Stimulated activated CD4-positive, alpha-beta T cell treated with anti-CD3 and anti-CD28 coated beads, TNF-alpha, amount 100 ng/mL, for 24 hours (primary cell): ENCODE data around the gene ZNF48.
"Not testable (repeated sequence)": the region's sequence is repeated elsewhere in the genome, so short reads cannot be mapped to it uniquely, and the experiment has no call there.

Experiments used
- DNase-seq, 3 experiments: peaks; one replicate each; pipeline ENCODE4 v3.0.0-alpha.2; 2020; ENCODE audit warnings: low read depth in 3 of 3

The ZNF48 gene

DNA sequence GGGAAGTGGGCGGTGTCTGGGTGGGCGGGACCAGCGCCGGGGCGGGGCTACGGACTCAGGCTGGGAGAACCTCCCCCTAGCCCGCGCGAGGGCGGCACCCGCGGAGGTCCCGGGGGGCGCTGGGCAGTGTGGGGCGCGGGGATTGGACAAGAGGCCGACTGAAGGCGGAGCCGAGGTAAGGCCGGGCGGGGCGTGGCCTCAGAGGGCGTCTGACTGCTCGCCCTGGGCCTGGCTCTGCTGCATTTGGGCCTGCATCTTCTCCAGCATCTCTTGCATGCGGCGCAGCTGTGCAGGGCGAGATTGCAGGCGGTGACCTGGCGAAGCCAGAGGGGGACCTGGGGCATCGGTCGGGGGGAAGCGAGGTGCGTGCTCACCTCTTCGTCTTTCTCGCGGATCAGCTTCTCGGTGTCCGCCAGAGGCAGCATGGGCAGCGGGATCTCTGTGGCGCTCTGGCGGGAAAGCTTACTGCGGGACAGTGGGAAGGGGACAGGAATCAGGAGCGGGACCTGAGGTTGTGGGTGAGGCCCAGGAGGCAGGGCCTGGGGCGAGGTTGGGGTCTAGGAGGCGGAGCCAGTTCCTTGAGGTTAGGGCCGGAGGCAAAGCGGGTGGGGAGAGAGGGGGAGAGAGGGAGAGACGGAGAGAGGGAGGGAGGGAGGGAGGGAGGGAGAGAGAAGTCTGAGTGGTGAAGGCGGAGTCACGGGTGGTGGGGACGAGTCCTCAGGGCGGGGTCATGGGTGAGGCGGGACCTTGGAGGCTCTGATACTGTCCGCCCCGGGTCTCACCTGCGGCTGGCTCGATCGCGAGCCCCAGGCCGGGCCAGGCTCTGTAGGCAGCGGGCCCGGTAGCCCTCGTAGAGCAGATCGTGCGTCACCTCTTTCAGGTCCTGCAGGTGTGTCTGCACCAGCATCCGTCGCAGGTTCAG lies 16.7 kb upstream of the ZNF48 start:
- peak; percentile 97 to 99 (median 99) for DNase-seq

DNA sequence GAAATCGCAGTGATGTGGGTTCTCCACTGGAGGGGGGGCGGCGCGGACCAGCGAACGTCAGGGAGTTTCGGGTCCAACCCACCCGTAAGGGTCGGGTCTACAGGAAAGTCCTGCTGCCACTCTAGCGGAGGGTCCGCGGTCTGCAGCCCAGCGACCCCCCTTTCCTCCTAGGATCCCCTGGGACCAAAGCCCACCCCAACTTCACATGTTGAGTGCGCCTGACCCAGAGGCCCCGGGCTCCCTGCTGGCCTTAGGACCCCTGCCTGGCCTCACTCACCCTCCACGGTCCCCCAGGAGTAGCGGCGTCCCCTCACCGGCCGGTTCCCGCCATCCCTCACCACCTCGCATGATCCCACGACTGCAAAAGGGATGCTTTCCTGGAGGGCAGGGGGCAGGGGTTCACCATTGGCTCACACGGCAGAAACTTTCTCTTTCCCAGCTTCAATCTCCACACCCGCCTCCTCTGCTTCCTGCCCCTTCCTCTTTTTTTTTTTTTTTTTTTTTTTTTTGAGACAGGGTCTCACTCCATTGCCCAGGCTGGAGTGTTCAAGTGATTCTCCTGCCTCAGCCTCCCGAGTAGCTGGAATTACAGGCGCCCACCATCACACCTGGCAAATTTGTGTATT lies 15.9 kb upstream of the ZNF48 start:
- DNase-seq = no peak

DNA sequence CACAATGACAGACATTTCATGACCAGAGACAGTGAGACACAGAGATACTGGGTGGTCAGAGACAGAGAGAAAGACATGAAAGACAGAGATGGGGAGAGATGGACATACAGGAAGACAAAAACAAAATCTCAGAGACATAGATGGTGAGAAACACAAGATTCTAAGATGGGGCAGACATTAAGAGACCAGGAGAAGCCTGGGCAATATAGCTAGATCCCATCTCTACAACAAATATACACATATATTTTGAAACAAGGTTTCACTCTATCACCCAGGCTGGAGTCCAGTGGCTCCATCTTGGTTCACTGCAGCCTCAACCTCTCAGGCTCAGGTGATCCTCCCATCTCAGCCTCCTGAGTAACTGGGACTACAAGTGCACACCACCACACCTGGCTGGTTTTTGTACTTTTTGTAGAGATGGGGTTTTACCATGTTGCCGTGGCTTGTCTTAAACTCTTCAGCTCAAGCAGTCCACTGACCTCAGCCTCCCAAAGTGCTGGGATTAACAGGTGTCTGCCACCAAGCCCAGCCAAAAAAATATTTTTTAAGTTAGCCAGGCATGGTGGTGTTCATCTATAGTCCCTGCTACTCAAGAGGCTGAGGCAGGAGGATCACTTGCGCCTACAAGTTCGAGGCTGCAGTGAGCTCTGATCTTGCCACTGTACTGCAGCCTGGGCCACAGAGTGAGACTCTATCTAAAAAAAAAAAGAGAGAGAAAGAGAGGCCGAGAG lies 15.0 kb upstream of the ZNF48 start:
- no peak for DNase-seq

DNA sequence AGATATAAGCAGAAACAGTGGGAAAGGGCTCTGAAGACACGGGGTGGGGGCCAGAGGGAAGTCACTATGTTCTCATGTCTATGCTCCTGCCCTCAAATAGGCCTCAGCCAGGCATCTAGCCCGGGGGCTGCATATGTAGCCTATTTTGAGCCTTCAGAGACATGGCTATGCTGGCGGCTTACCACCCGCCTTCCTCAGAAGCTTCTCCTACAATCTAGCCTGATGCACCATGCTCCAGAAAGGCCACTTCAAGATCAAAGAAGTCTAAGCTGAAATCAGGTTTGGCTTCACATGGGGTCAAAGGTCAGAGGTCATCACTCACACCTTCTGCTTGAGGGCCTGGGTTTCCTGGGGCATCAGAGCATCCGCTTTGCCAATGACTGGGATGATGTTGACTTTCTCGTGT lies 14.4 kb upstream of the ZNF48 start:
- DNase-seq = no peak

DNA sequence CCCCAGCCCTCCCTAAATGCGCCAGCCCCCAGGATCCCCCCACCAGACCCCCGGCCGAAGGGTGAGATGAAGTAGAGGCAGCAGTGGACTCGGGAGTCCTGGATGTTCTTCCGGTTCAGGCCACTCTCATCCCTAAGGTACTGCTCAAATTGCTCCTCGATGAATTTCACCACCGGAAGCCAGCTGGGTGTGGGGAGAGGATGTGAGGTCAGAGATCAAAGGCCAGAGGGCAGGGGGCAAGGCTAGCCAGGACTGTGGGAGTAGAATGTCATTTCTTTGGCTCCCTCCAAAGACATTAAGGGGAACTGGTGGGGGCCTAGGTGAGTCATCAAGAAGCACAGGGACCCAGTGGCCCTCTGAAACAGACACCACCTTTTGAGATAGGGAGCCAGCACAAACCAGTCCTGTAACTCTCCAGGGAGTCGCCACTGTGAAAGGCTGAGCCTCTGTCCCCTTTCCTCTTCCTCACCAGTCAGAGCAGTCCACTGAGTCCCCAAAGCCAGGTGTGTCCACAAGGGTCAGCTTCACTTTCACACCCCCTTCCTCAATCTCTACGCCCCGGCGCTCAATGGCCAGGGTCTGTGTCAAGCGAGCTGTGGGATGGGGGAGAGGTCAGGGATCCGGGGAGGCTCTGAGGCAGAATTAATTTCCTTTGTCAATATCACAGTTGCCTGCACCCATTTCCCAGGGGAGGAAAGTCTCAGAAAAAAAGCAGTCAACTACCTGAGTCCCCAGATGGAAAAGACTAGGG lies 13.8 kb upstream of the ZNF48 start:
- DNase-seq = no peak

DNA sequence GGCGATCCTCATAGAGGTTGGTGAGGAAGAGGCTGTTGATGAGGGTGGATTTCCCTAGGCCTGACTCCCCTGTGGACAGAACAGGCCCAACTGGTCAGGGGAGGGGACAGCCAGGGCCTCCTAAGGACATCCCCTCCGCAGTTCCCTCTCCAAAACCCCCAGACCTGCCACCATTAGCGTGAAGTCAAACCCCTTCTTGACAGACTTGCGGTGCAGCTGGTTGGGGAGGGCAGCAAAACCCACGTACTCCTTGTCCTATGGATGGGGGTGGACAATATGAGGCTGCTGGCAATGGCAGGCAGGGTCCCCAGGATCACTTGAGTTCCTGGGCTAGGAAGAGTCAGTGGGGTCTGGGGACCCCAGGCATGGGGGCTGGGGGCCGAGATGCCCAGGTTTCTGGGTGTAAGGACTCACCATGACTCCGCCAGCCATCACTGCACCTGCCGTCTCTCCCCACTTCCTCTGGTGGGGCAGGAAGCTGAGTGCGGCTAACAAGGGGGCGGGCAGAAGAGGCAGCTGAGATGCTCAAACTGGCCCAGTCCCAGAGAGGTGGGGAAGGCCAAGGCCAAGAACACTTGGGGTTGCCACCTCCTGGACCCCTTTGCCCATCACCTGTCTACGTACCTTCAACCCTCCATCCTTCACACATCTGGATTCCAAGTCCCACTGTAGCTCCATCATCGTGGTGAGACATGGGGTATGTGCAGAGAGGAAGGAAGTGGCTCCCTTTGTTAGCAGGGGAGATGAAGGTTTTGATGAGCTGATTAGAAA lies 12.9 kb upstream of the ZNF48 start, which contains the start of gene SEPTIN1:
Gene SEPTIN1, minus strand, starts transcription at position 451 of the 771 bp plus-strand sequence. Its CDS starts 19 bp downstream, at position 432.
- peak; percentile 53 to 80 (median 58) for DNase-seq

DNA sequence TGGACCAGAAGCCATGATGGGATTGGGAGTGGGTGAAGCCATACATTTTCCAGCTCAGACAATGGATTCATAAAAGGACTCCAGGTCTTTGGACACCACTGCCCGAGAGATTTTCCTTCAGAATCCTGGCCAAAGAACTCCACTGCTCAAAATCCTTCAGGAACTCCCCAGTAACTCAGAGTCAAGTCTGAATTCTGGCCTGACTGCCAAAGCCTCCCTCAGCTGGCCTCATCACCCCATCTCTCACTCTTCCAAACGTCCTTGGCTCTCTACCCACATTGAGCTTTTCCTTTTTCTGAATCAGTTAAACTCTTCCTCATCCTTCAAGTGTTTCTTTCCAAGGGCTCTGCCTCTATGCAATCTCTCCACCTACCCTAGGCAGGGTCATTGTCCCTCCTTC lies 11.7 kb upstream of the ZNF48 start:
- no peak for DNase-seq

DNA sequence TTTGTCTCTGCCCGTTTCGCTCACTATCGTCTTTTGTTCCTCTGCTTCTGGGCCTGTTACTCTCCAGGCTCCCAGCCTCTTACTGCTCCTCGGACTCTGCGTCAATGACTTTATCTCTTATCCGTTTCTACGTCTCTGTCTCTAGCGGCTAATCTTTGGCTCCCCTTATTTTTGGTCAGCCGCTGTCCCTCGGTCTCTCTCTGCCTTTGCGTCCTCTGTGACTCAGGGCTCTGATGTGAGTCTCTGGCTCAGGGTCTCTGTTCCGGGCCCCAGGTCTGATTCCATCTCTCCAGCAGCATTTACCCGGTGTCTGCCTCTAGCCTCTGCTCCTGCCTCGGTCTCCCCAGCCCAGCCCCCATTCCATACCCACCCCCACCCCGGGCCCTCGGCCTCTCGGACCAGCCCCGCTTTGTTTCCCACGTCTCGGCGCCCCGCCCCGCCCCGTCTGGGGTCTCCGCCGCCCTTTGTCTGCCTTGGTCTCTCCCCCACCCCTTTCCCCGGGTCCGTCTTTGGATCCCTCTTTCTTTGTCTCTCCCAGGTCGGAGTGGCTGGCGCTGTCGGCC lies 547 bp upstream of the ZNF48 start:
- DNase-seq = no peak

DNA sequence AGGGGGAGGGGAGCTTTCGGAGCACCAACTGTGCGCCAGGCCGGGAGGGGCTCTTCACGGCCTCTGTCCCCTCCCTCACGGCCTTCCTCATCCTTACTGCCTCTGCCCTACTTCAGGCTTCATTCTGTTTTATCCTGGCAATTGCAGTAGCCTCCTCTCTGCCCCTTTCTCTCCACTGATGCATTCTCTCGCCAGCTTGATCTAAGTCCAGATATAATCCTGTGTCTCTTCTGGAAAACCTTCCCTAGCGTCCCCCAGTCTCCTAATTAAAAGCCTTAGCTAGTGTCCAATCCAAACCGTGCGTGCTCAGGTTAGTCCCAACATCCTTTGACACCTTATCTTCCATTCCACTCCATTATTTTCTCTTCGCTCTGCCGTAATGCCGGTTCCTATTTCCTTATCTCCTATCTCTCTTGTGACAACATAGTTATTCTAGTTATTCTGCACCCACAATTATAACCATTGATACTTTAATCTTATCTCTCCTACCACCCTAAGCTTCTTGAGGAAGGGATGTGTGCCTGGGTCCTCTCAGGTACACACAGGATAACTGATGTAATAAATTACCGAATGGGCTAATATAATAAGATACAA lies 869 bp downstream of the ZNF48 start:
- no peak for DNase-seq

DNA sequence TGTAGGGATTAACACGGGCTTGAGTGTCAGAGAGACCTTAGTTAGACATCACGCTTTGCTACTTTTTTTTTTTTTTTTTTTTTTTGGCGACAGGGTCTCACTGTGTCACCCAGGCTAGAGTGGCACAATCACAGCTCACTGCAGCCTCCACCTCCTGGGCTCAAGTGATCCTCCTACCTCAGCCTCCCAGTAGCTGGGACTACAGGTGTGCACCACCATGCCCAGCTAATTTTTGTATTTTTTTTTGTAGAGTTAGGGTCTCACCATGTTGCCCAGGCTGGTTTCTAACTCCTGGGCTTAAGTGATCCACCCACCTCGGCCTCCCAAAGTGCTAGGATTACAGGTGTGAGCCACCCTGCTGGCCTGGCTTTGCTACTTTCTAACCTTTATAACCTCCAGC lies 1.4 kb downstream of the ZNF48 start:
- DNase-seq = not testable (repeated sequence)

DNA sequence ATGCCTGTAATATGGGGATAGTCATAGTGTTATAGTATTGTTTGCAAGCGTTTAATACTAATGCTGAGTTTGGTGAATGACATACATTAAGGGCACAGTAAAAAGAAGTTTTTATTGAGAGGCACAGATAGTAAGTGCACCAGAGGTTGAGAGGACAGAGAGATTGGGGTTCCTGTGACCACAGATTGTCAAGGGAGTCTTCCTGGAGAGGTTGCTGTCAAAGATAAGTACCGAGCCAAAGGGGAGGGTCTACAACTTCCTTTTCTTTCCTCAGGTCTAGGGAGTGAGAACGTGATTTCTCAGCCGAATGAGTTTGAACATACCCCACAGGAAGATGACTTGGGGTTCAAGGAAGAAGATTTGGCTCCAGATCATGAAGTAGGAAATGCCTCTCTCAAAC lies 1.8 kb downstream of the ZNF48 start:
- no peak for DNase-seq

DNA sequence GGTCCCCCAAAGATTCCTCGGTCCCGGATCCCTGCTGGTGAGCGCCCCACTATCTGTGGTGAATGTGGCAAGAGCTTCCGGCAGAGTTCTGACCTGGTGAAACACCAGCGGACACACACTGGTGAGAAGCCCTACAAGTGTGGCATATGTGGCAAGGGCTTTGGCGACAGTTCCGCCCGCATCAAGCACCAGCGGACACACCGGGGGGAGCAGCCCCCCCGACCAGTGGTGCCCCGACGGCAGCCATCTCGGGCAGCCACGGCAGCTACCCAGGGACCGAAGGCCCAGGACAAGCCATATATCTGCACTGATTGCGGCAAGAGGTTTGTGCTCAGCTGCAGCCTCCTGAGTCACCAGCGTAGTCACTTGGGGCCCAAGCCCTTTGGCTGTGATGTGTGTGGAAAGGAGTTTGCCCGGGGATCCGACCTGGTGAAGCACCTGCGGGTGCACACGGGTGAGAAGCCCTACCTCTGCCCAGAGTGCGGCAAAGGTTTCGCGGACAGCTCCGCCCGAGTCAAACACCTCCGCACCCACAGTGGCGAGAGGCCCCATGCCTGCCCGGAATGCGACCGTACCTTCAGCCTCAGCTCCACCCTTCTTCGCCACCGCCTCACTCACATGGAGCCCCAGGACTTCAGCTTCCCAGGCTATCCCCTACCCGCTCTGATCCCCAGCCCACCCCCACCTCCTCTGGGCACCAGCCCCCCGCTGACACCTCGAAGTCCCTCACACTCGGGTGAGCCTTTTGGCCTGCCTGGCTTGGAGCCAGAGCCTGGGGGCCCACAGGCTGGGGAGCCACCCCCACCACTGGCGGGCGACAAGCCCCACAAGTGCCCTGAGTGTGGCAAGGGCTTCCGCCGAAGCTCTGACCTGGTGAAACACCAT lies 2.8 kb downstream of the ZNF48 start:
- DNase-seq = no peak

DNA sequence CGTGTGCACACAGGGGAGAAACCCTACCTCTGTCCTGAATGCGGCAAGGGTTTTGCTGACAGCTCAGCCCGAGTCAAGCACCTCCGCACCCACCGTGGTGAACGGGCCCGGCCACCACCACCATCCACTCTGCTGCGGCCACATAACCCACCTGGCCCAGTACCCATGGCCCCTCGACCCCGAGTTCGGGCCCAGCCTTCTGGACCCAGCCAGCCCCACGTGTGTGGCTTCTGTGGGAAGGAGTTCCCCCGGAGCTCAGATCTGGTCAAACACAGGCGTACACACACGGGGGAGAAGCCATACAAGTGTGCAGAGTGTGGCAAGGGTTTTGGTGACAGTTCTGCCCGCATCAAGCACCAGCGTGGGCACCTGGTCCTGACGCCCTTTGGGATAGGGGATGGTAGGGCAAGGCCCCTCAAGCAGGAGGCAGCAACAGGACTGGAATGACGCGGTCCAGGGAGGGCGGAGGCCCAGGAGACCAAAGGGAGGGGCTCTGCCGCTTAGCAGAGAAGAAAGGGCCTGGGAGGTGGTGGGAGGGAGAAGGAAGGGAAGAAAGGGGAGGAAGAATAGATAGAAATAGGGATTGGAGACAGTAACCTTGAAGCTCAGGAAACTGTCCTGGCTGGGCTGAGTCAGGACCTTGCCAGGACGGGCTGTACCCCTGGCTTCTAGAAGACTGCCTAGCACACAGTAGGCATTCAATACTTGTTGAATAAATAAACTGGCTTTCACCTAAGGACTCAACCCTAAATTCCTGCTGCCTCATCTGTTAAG lies 3.6 kb downstream of the ZNF48 start:
- no peak for DNase-seq

DNA sequence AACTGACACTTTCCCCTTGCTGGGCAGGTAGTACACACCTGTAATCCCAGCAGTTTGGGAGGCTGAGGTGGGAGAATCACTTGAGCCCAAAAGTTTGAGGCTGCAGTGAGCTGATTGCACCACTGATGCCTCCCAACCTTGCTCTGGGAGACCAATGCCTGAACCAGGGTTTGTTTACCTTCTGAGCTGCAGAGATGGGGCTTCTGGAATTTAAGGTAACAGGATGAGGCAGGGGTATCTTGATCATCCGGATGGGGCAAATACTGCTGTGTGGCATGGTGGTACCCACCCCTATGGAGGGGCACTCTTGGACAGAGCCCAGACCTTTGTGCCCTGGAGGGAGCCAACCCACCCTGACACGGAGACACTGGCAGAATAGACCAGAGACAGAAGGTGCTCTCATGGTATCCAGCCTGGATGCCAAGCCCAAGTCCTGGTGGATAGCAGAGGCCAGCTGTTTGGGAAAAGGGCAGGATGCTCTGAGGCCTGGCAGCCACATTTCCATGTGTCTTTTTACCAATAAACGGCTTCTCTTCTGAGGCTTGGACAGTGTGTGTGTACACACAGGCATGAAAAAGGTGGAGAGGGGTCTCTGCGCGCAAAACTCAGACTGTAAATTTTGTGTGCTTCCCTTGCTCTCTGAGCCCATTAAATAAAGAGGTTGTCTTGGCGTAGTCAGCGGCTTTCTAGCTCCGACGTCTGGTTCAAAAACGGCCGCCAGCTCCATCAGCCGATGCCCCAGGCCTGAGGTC lies 4.4 kb downstream of the ZNF48 start:
- DNase-seq = no peak

DNA sequence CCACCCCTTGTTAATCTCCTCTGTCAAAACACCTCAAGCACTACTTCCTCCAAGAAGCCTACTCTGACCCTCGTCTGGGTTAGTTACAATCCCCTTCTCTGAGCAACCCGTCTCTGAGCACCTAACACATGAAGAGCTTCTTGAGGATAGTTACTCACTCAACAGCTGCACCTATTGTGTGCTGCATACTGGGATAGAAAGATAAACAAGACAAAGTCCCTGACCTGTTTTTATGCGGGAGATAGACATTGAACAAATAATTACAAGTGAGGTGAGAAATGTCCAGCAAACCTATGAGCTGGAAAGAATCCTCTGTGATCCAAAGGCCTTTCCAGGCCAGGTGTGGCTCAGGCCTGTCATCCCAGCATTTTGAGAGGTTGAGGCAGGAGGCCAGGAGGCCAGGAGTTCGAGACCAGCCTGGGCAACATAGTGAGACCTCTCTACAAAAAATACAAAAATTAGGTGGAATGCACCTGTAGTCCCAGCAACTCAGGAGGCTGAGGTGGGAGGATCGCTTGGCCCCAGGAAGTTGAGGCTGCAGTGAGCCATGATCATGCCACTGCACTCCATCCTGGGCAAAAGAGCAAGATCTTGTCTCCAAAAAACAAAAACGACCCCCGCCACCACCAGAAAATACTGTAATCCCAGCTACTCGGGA lies 6.7 kb downstream of the ZNF48 start:
- no peak for DNase-seq

DNA sequence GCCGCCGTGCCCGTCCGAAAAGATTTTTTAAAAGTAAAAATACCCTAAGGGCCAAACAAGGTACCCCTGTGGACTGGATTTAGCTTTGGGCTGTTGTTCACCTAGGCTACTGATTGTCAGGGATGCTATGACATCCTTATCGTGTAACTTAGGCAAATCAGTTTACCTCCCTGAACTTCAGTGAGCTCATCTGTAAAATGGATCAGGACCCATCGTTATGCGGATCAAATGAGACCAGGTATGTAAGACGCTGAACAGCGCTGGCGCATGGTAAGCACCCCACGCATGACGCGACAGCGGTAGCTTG lies 11.5 kb downstream of the ZNF48 start:
- no peak for DNase-seq

DNA sequence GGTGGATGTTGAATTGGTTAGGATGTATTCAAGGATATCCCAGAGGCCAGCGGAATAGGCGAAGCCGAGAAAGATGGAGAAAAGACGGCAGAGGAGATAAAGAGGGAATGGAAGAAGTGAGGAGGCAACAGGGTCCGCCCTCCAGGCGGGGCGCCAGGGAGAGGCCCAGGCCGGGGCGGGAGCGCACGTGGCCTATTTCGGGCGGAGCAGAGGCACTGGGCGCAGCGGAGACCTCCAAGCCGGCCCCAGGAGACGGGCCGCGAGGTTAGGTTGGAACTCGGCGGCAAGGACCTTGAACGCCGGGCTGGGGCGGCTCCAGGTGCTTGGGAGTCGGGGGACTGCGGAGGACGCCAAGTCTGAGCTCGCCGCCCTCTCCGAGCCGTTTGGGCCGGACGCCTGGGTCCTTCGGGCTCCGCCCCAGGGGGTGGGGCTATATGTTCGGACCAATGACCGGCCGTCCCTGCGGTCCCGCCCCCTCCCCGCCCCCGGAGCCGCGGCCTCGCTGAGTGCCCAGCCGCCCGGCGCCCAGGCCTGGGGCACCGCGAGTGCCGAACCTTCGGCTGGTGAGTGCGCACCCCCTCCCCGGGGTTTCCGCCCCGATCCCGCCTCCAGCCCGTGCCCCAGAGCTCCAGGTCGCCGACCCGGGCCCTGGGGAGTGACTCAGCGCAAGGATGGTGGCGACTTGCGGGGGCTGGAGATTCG lies 12.0 kb downstream of the ZNF48 start, which contains the start of gene ZNF771:
Gene ZNF771, plus strand, starts transcription at position 505 of the 702 bp plus-strand sequence. CDS start 448 bp downstream, outside the sequence.
- peak; percentile 85 to 96 (median 88) for DNase-seq
